IPS DF 6.9 (cell line): ENCODE measurements around the gene BDNF.
"Not testable (repeated sequence)": the region's sequence is repeated elsewhere in the genome, so short reads cannot be mapped to it uniquely, and the experiment has no call there.

Experiments
- DNase-seq: peaks from one replicate; pipeline ENCODE4 v3.0.0-alpha.2; 2013; ENCODE audit warnings: low read depth, low spot score
- H3K27ac ChIP-seq: one replicate; pipeline ENCODE4 v1.5.1; 2013; ENCODE audit warnings: low read length, control low read depth
- H3K27me3 ChIP-seq: 2 replicates; pipeline ENCODE4 v1.6.1; 2013; ENCODE audit warnings: mild to moderate bottlenecking, low read length; ENCODE audit not compliant: control insufficient read depth, insufficient read depth
- H3K36me3 ChIP-seq: 2 replicates; pipeline ENCODE4 v1.6.1; 2013; ENCODE audit warnings: low read length; ENCODE audit not compliant: control insufficient read depth, insufficient read depth
- H3K4me1 ChIP-seq: 2 replicates; pipeline ENCODE4 v1.6.1; 2013; ENCODE audit warnings: low read length; ENCODE audit not compliant: control insufficient read depth, insufficient read depth
- H3K4me3 ChIP-seq: 2 replicates; pipeline ENCODE4 v1.5.1; 2013; ENCODE audit warnings: mild to moderate bottlenecking, low read length
- H3K9me3 ChIP-seq: 2 replicates; pipeline ENCODE4 v1.6.1; 2013; ENCODE audit warnings: low read length, inconsistent platforms; ENCODE audit not compliant: control insufficient read depth, insufficient read depth
- WGBS: extraction: QIAGEN DNeasy Blood & Tissue Kit; methylation state at CpG from one replicate; pipeline ENCODE4 v1.1.7; 2013; ENCODE audit warnings: mixed read lengths, missing lambda C conversion rate; ENCODE audit not compliant: insufficient read length, insufficient coverage; 5-methylcytosine and 5-hydroxymethylcytosine counted together

The BDNF gene

GRCh38 chr11:27700351-27701301, at the start of gene BDNF:
BDNF (minus strand) TSS chr11:27700455; CDS start chr11:27658564, 41,891 bp downstream.
- WGBS = no CpG with 5 or more reads among the region's 92 CpGs
- H3K4me3 ChIP-seq = peak within 1 kb of the TSS; percentile 70
- H3K27me3 ChIP-seq = peaks cover 13% of the 10 kb centered on the region; the same call in 1 of the 2 replicates
- no peak for DNase-seq
- H3K4me1 ChIP-seq = peaks cover 1% of the 10 kb centered on the region; the same call in 1 of the 2 replicates
- H3K36me3 ChIP-seq = no peaks in the 10 kb centered on the region
- H3K9me3 ChIP-seq = no peaks in the 10 kb centered on the region
- no peak within 1 kb of the TSS for H3K27ac ChIP-seq

GRCh38 chr11:27740362-27741013, 40.2 kb upstream of the BDNF start:
- no peak for DNase-seq
- no peaks in the 10 kb centered on the region for H3K9me3 ChIP-seq
- H3K4me1 ChIP-seq = peaks cover 4% of the 10 kb centered on the region; the same call in 1 of the 2 replicates
- no peak overlapping the region for H3K27ac ChIP-seq
- H3K4me3 ChIP-seq = no peak overlapping the region
- no peaks in the 10 kb centered on the region for H3K36me3 ChIP-seq
- no peaks in the 10 kb centered on the region for H3K27me3 ChIP-seq
- WGBS = no CpG with 5 or more reads among the region's 7 CpGs

GRCh38 chr11:27735281-27735680, 35.0 kb upstream of the BDNF start:
- no peak overlapping the region for H3K4me3 ChIP-seq
- DNase-seq = no peak
- H3K4me1 ChIP-seq = peaks cover 2% of the 10 kb centered on the region; the same call in 1 of the 2 replicates
- H3K27me3 ChIP-seq = no peaks in the 10 kb centered on the region
- no CpG with 5 or more reads among the region's 1 CpG for WGBS
- H3K27ac ChIP-seq = no peak overlapping the region
- no peaks in the 10 kb centered on the region for H3K9me3 ChIP-seq
- H3K36me3 ChIP-seq = no peaks in the 10 kb centered on the region

- H3K27ac ChIP-seq, H3K36me3 ChIP-seq, DNase-seq, H3K4me1 ChIP-seq, H3K4me3 ChIP-seq, H3K9me3 ChIP-seq, H3K27me3 ChIP-seq: not testable (repeated sequence)
- WGBS = no CpG with 5 or more reads among the region's 7 CpGs
These were observed 31.5 kb upstream of the BDNF start for GRCh38 chr11:27731803-27732202.

- H3K27me3 ChIP-seq = no peaks in the 10 kb centered on the region
- DNase-seq = no peak
These were observed 26.7 kb upstream of the BDNF start for GRCh38 chr11:27726981-27727380.

GRCh38 chr11:27723687-27724086, 23.4 kb upstream of the BDNF start:
- Histone ChIP-seq H3K9me3 (no peaks in the 10 kb centered on the region), H3K27me3 (peaks cover 13% of the 10 kb centered on the region), H3K27ac (no peak overlapping the region), H3K4me3 (no peak overlapping the region), H3K36me3 (no peaks in the 10 kb centered on the region), H3K4me1 (peaks cover 5% of the 10 kb centered on the region; the same call in 1 of the 2 replicates)
- DNase-seq = no peak
- WGBS = no CpG with 5 or more reads among the region's 1 CpG

More at GRCh38 chr11:27726981-27727380, 26.7 kb upstream of the BDNF start:
- Histone ChIP-seq H3K9me3 (no peaks in the 10 kb centered on the region), H3K27ac (no peak overlapping the region), H3K4me3 (no peak overlapping the region), H3K36me3 (no peaks in the 10 kb centered on the region), H3K4me1 (no peaks in the 10 kb centered on the region)
- no CpG with 5 or more reads among the region's 1 CpG for WGBS

GRCh38 chr11:27722953-27723344, 22.7 kb upstream of the BDNF start:
- Histone ChIP-seq H3K9me3 (no peaks in the 10 kb centered on the region), H3K36me3 (no peaks in the 10 kb centered on the region), H3K4me3 (peak overlapping the region; percentile 63; the same call in 1 of the 2 replicates), H3K27me3 (peaks cover 13% of the 10 kb centered on the region), H3K4me1 (peaks cover 5% of the 10 kb centered on the region; the same call in 1 of the 2 replicates), H3K27ac (no peak overlapping the region)
- no CpG with 5 or more reads among the region's 18 CpGs for WGBS
- DNase-seq = no peak

- no peaks in the 10 kb centered on the region for H3K9me3 ChIP-seq
- peaks cover 13% of the 10 kb centered on the region for H3K27me3 ChIP-seq
- no CpG with 5 or more reads among the region's 60 CpGs for WGBS
- H3K36me3 ChIP-seq = no peaks in the 10 kb centered on the region
- H3K4me3 ChIP-seq = peak overlapping the region; percentile 63; the same call in 1 of the 2 replicates
- no peak for DNase-seq
- no peak overlapping the region for H3K27ac ChIP-seq
- peaks cover 5% of the 10 kb centered on the region; the same call in 1 of the 2 replicates for H3K4me1 ChIP-seq
These were observed 22.1 kb upstream of the BDNF start for GRCh38 chr11:27722117-27722952.

- DNase-seq = no peak
- no peak overlapping the region for H3K27ac ChIP-seq
- peaks cover 5% of the 10 kb centered on the region; the same call in 1 of the 2 replicates for H3K4me1 ChIP-seq
- no CpG with 5 or more reads among the region's 37 CpGs for WGBS
- H3K4me3 ChIP-seq = peak overlapping the region; percentile 63; the same call in 1 of the 2 replicates
- H3K9me3 ChIP-seq = no peaks in the 10 kb centered on the region
- no peaks in the 10 kb centered on the region for H3K36me3 ChIP-seq
- H3K27me3 ChIP-seq = peaks cover 13% of the 10 kb centered on the region
These were observed 21.2 kb upstream of the BDNF start for GRCh38 chr11:27721264-27722116.
